HG03280 (cell line): ENCODE data around the gene STX2.
"Not testable (repeated sequence)": the region's sequence is repeated elsewhere in the genome, so short reads cannot be mapped to it uniquely, and the experiment has no call there.

Experiments used
- ATAC-seq: cut with Tn5 transposase; IDR thresholded peaks from one replicate; pipeline ENCODE4 v1.9.1; 2021; ENCODE audit warnings: mild to moderate bottlenecking, moderate library complexity; ENCODE audit not compliant: unreplicated experiment

The STX2 gene

DNA sequence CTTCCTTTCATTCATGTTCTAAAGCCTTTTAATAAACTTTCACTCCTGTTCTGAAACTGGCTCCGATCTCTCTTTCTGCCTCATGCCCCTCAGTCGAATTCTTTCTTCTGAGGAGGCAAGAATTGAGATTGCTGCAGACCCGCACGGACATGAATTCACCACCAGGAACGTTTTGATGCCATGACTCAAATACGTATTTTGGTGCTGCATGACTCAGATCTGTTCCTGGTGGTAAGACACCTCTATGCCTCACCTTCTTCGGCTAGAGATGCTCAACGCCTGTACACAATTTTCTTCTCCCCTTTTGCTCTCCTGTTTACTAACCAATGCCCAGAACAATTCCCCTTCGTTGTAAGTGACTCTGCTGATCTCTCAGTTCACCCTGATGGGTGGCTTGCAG, 70.9 kb downstream of the STX2 start:
- ATAC-seq: no peak

DNA sequence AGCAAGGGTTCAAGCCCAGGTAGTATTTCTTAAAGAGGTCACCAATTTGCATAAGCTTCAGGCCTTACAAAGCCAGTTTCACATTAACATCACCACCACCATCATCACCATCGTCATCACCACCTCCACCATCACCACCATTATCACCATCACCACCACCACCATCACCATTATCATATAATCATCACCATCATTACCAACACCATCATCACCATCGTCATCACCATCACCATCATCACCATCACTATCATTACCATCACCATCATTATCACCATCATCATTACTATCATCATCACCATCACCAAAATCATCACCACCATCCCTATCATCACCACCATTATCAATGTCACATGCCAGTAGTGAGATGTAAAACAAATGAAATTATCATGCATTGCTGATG, 72.6 kb downstream of the STX2 start:
- ATAC-seq: no peak

DNA sequence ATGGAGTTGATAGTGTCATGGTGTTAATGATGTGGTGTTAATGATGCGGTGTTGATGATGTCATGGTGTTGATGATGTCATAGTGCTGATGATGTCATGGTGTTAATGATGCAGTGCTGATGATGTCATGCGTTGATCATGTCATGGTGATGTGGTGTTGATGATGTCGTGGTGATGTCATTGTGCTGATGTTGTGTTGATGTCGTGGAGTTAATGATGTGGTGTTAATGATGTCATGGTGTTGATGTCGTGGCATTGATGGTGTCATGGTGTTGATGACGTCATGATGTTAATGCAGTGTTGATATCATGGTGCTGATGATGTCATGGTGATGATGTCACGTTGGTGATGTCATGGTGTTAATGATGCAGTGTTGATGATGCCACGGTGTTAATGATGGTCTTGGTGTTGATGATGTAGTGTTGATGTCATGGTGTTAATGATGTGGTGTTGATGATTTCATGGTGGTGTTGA, 73.8 kb downstream of the STX2 start:
- no peak for ATAC-seq

DNA sequence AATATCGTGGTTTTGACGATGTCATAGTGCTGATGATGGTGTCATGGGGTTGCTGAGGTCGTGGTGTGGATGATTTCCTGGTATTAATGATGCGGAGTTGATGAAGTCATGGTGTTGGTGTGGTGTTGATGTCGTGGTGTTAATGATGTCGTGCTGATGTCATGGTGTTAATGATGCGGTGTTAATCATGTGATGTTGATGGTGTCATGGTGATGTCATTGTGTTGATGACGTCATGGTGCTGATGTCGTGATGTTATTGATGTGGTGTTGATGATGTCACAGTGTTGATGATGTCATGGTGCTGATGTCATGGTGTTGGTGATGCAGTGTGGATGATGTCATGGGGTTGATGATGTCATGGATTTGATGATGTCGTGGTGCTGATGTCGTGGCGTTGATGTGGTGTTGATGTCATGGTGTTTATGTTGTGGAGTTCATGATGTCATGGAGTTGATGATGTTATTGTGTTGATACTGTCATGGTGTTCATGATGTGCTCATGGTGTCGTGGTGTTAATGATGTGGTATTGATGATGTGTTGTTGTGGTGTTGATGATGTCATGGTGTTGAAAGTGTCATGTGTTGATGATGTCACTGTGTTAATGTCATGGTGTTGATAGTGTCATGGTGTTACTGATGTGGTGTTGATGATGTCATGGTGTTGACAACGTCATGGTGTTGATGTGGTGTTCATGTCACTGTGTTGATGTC, 74.4 kb downstream of the STX2 start:
- ATAC-seq: no peak

DNA sequence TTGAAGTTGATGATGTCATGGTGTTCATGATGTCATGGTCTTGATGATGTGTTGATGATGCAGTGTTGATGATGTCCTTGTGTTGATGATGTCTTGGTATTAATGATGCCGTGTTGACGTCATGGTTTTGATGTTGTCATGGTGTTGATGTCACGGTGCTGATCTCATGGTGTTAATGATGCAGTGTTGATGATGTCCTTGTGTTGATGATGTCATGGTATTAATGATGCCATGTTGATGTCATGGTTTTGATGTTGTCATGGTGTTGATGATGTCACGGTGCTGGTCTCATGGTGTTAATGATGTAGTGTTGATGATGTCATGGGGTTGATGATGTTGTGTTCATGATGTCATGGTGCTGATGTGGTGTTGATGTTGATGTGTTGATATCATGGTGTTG, 75.0 kb downstream of the STX2 start:
- ATAC-seq: no peak

DNA sequence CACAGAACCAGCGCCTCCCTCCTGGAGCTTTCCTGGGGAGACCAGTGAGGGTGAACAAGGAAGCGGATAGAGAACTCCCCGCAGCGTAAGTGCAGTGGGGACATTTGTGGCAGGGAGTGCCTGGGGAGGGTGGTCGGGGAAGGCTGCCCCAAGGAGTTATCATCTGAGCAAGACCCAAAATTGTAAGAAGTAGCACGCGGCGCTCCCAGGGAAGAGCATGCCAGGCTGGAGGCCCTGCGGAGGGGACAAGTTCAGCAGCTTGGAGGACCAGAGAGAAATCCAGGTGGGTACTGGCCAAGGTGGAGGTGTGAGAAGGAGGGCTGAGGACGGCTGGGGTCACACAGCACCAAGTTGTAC, 76.8 kb downstream of the STX2 start:
- no peak for ATAC-seq

DNA sequence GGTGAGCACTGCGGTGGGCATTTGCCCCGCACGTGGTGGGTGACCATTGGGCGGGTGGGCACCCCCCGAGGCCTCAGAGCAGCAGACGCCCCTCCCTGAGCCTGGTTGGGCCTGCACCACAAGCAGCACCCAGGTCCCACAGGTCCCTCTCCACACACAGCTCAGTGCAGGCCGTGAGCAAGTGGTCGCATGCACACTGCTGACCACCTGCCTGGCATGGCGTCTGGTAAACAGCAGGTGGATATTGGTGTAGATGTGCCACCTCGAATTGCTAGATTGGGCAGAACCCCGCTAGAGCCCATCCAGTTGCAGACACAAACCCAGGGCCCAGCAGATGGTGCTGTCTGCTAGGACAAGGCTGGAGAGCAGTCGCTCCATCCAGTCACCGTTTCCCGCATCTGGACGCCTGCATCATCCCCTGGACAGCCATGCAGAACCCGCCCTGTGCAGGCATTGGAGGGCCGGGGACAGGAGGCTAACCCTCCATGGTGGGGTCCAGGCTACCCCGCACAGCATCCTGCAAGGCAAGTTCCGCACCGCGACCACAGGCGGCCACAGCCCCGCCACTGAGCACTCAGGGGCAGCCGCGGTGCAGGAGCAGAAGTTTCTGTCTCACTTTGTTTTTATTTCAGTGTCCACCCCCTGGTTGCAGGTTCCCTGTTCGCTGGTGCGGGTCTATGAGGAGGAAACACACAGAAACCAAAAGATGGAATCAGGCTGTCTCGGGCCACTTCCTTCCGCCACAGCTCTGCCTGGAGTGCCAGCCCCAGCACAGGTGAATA, 77.3 kb downstream of the STX2 start:
- ATAC-seq: peak; percentile 49

DNA sequence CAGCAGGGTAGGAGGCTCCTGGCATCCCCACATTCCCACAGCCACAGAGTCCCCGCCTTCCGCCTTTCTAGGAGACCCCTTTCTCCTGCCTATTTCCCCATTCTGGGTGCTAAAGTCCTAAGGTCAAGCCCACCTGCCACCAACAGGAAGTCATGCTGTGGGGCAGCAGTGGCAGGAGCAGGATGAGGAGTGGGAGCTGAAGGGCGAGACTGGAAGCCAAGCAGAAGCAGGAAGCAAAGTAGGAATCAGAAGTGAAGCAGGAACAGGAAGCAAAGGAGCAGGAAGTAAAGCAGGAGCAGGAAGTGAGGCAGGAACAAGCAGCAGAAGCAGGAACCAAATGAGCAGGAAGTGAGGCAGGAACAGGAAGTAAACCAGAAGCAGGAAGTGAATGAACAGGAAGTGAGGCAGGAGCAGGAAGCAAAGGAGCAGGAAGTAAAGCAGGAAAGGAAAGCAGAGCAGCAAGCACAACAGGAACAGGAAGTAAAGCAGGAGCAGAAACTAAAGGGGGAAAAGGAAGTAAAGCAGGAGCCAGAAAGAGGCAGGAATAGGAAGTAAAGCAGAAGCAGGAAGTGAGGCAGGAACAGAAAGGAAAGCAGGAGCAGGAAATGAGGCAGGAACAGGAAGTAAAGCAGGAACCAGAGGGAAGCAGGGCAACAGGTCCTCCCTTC, 84.7 kb downstream of the STX2 start:
- no peak for ATAC-seq

DNA sequence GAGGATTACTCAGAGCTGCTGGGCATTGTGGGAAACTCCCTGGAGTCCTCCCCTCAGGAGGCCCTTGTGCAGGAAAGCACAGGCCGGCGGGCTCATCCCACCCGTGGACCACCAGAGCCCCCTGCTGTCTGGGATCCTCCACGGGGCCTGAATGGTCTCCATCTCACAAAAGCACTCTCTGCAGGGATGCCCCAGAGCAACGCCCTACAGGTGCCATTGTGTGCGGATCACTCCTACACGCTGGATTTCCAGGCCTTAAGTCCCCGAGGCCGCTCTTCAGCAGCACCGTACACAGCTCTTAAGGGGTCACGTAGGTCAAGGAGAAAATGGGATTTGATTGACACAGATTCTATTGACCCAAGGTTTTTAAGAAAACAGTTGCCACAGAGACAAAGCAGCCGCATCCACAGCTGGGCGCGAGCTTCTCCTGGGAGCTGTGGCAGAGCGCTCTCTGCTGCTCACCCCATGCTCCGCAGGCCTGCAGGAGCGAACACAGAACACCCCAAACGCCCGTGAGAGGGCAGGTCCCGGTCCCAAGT, 86.3 kb downstream of the STX2 start:
- ATAC-seq: no peak

DNA sequence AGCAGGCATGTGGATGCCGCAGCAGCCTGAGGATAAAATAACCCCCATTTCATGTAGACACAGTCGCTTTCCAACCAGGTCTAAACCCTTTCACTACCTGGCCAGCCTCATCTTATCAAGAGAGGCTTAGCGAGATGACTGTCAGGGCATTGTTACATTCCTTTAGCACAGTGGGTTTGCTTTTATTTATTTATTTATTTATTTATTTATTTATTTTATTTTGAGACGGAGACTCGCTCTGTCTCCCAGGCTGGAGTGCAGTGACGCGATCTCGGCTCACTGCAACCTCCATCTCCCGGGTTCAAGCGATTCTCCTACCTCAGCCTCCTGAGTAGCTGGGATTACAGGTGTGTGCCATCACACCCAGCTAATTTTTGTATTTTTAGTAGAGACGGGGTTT, 87.0 kb downstream of the STX2 start:
- ATAC-seq: not testable (repeated sequence)

DNA sequence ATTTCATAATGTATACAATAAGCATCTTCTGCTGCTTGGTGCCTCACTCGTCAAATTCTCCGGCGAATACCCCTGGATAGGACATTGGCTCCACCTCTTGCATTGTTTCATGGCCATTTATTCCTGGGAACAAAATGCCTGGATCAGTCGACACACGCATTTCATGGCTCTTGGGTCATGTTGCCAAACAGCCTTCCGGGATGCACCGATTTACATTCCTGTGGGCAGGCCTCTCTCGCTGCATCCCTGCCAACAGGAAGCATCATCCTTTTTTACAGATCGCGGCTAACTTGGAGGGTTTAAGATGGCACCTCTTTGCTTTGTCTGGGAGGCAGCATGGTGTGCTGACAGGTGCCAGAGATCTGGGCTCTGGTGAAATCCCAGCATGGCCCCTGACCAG, 90.3 kb downstream of the STX2 start:
- ATAC-seq: no peak

DNA sequence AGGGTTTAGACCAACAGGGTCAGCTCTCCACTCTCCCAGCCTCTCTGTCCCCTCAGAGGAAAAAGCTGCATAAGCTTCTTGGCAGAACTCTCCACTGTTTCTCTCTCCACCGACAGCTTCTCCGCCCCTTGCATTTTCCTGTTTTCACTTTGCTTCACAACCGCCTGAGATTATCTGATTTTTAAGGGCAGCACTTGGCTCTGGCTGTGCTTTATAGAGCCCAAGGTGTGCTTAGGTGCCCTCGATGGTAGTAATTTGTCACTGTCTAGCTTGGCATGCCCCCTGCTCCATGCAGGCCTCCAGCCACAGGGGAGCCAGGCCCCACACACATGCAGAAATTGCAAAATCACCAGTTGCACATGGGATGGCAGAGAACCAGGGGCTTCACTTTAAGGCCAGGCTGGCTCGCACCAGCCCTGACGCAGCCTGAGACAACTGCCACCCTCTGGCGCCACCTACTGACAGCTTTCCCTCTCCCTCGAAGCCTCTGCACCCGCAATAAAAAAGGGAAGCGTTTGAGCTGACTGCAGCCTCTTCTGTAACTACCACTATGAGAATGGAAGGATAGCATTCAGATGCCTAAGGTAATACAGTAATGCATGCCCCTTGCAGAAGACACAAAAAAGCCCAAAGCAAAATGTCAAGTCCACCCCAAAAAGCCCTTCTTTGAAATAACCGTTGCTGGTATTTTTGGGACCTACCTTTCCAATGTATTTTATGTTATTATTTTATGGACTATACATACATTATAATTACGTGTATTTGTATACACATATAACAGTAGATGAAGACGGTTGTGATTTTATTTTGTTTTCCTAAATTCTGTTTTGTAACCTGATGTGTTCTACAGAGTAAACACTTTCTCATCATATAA, 90.9 kb downstream of the STX2 start:
- ATAC-seq: peak; percentile 76

DNA sequence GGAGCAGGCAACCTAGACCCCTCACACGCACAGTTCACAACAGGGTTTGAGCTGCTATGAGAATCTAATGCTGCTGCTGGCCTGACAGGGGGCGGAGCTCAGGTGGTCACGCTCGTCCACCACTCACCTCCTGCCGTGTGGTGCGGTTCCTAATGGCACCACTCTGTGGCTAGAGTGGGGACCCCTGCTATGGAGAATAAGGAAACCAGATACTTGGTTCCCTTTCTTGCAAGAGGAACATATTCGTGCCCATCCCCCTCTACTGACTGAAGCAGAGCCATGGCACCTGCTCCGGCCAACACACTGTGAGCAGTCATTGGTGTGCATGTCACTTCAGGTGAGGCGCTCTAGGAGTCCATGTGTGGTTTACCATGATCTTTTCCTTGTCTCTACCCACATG, 92.5 kb downstream of the STX2 start:
- no peak for ATAC-seq

DNA sequence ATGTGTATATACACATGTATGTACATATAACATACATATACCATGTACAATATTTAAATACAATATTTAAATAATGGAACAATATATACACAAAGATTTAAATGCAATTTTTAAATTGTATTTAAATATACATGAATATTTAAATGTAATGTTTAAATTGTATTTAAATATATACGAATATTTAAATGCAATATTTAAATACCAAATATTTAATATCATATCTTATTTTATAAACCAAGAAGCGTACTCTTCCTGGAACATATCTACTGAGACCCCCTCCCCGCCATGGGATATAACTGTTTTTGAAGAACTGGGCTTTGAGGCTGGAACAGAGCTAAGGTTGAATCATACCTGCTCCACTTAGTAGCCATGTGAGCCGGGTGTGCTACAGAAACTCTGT, 93.1 kb downstream of the STX2 start:
- no peak for ATAC-seq

DNA sequence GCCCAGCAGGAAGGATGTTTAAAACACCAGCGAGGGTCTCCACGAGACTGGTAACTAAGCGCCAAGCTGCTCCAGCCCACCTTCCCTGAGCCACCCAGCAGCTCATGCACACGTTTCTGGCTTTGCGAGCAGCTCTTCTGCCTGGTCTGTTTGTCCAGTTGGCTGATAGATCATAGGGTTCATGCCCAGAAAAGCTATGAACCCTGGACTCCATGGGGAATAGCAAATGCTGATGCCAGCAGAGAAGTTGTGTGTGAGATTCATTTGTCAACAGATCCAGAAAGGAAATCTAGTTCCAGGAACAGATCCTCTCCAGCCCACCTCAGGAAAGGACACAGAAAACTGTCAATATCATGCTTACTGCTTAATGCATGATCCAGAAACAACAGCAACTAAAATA, 94.8 kb downstream of the STX2 start:
- no peak for ATAC-seq

DNA sequence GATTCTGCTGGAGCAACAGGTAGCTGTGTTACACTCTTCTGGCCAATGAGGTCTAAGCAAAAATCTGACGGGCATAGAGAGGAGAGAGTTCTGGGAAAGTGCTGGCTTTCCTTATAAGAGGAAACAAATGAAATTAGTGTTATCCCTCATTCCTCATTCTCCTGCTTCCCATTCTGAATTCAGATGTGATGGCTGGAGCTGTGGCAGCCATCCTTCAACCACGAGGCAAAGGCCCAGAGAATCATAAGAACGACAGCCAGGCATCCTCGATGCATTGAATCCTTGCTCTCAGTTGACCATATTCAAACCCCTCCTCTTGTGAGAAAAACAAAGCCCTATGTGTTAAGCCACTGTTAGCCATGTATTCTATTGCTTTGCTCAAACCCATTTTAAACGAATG, 95.4 kb downstream of the STX2 start:
- no peak for ATAC-seq

DNA sequence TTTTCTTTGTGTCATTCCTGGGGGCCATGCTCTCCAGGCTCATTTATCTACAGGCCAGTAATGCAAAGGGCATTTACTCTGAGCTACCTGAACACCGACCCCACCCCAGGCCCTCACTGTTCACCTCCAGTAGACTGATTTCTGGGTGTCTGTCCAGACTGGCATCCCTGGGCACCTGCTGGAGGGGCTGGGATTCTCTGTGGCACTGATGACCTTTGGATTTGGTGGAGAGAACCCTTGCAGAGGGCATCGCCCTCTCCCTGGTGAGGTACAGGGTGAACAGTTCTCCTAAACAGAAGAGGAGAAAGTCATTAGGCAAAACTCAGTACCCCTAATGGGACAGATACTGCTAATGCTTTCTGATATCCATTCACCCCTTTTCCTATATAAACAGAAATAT, 95.9 kb downstream of the STX2 start:
- no peak for ATAC-seq

DNA sequence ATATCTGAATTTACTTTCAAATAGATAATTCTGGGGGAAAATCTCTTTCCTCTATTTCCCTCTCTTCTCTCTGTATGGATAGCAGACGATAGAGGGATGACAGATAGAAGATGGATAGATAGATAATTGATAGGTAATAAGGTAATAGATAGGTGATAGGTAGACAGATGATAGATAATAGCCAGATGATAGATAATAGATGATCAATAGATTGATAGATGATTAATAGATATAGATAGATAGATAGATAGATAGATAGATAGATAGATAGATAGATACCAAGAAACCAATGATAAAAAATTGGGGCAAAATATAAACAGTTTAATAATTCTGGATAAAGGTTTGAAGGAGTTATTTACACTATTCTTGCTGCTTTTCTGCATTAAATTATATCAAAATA, 96.3 kb downstream of the STX2 start:
- no peak for ATAC-seq

DNA sequence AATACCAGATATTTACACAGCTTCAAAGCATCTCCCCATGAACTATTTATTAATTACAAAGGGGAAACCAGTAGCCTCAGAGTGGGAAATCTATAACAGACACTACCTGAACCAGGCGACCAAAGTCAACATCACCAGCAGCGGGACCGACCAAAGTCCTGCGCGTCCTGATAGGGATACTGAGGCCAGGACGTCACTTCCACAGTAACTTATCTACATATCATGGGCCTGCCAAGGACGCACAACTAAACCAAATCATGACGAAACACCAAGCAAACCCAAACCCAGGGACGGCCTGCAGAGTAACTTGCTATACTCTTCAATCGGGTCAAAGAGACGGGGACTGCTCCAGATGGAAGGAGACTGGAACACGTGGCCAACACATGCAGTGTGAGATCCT, 96.9 kb downstream of the STX2 start:
- ATAC-seq: no peak
